Vagina (tissue), 2 donors: ENCODE measurements around the gene BTD. TPM values are rescaled to one million over a fixed set of nuclear protein-coding genes. Genes with fewer than 3 reads are reported as not detected.

Experiments used
- DNase-seq, 2 donors: peaks; one replicate each; pipeline ENCODE4 v3.0.0-alpha.2; 2017; ENCODE audit errors: extremely low spot score in 2 of 2
- H3K27ac ChIP-seq: fragments of 200-600 bp; sonication (generic); one replicate; pipeline ENCODE4 v1.5.1; 2019
- H3K27me3 ChIP-seq: fragments of 200-600 bp; sonication (generic); one replicate; pipeline ENCODE4 v1.5.1; 2019
- H3K36me3 ChIP-seq, 2 donors: fragments of 200-600 bp; sonication (generic); one replicate each; pipeline ENCODE4 v1.5.1; 2017 to 2019
- H3K4me1 ChIP-seq: fragments of 200-600 bp; sonication (generic); one replicate; pipeline ENCODE4 v1.5.1; 2019
- H3K4me3 ChIP-seq, 2 donors: fragments of 200-600 bp; sonication (generic); 1 replicate in 1 of 2; 2 replicates in 1 of 2; pipeline ENCODE4 v1.5.1; 2016 to 2019
- H3K9me3 ChIP-seq: fragments of 200-600 bp; sonication (generic); one replicate; pipeline ENCODE4 v1.5.1; 2019
- POLR2A ChIP-seq, 2 donors: fragments of 450-650 bp; IDR thresholded peaks; one replicate each; pipeline ENCODE4 v1.6.1; 2017; ENCODE audit warnings: antibody characterized with exemption in 2 of 2, mild to moderate bottlenecking in 2 of 2, moderate library complexity in 2 of 2
- POLR2AphosphoS5 ChIP-seq, 2 donors: sonication (generic); formaldehyde crosslinking; IDR thresholded peaks; one replicate each; pipeline ENCODE4 v1.9.0; 2017; ENCODE audit warnings: antibody characterized with exemption in 2 of 2, mild to moderate bottlenecking in 2 of 2, low read depth in 1 of 2; ENCODE audit not compliant: insufficient read depth in 1 of 2
- intact Hi-C: fragments of 100-400 bp; cut with DNase I; formaldehyde crosslinking; loops from one replicate; pipeline ENCODE4 v1.15.1; 2023
- total RNA-seq: library from RNA; depleted of rRNA; stranded (reverse); fragments of >200 nt; gene quantifications from one replicate; pipeline ENCODE4 v1.2.3, GENCODE V29; 2016
- TF ChIP-seq, protein P1 (sequence below), 3 experiments: fragments of 450-650 bp in 2 of 3; fragments of 200-600 bp in 1 of 3; sonication (generic) in 1 of 3; IDR thresholded peaks; one replicate each; pipeline ENCODE4 v1.5.1; 2017 to 2019; ENCODE audit warnings: antibody characterized with exemption in 3 of 3, mild to moderate bottlenecking in 2 of 3, moderate library complexity in 2 of 3

BTD gene
- total RNA-seq, 1 donor from 2014 or later = 10.6 TPM

DNA sequence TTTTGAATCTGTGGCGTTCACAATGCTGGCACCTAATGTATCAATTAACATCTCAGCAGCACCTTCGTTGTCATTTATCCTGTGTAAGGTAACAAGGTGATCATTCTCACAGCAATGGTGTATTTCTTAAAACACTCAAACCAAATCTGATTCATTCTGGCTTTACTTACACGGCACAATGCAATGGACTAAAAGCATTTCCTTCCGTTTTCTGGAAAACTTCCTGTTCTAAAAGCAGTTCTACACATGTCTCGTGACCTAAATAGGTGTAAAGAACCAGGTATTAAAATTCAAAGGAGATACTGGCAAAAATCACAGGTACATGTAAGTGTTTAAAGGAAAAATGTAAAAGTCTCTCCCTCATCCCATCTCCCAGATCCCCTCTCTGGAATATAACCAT, 77.8 kb downstream of the BTD start:
- no peaks in the 10 kb centered on the region for H3K9me3 ChIP-seq
- no peak overlapping the region for H3K4me3 ChIP-seq
- no peak for DNase-seq
- no peak overlapping the region for H3K27ac ChIP-seq
- H3K36me3 ChIP-seq = peaks cover 0 to 48% of the 10 kb centered on the region in 2 donors
- TF ChIP-seq POLR2AphosphoS5 (IDR thresholded peaks at IDR 0.05; ENCODE audit: insufficient read depth in 1 of 2, low read depth in 1 of 2) = no peak
- intact Hi-C loops = no loop called here
- no peaks in the 10 kb centered on the region for H3K27me3 ChIP-seq
- H3K4me1 ChIP-seq = peaks cover 26% of the 10 kb centered on the region

DNA sequence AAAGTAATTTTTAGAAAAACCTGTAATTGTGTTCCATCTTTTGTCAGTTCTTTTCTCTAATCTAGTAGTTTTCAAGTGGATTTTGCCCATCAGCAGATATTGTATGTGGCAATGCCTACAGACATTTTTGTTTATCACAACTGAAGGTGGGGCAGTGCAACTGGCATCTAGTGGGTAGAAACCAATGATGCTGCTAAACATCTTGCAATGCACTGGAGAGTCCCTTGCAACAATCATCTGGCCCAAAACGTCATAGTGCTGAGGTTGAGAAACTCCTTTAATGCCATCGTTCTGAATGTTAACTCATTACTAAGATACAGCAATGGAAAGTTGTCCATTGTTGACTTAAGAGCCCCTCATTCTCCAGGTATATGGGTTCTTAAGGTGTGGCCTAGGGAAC, 80.1 kb downstream of the BTD start:
- Histone ChIP-seq H3K4me3 (no peak overlapping the region), H3K27ac (peak overlapping the region; percentile 57), H3K36me3 (peaks cover 0 to 46% of the 10 kb centered on the region in 2 donors), H3K27me3 (no peaks in the 10 kb centered on the region), H3K9me3 (no peaks in the 10 kb centered on the region), H3K4me1 (peaks cover 27% of the 10 kb centered on the region)
- no peak for DNase-seq
- intact Hi-C loops = no loop called here
- TF ChIP-seq, protein P1, sequence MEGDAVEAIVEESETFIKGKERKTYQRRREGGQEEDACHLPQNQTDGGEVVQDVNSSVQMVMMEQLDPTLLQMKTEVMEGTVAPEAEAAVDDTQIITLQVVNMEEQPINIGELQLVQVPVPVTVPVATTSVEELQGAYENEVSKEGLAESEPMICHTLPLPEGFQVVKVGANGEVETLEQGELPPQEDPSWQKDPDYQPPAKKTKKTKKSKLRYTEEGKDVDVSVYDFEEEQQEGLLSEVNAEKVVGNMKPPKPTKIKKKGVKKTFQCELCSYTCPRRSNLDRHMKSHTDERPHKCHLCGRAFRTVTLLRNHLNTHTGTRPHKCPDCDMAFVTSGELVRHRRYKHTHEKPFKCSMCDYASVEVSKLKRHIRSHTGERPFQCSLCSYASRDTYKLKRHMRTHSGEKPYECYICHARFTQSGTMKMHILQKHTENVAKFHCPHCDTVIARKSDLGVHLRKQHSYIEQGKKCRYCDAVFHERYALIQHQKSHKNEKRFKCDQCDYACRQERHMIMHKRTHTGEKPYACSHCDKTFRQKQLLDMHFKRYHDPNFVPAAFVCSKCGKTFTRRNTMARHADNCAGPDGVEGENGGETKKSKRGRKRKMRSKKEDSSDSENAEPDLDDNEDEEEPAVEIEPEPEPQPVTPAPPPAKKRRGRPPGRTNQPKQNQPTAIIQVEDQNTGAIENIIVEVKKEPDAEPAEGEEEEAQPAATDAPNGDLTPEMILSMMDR (IDR thresholded peaks at IDR 0.05) = no peak
- TF ChIP-seq POLR2AphosphoS5 (IDR thresholded peaks at IDR 0.05; ENCODE audit: insufficient read depth in 1 of 2, low read depth in 1 of 2) (no peak), POLR2A (IDR thresholded peaks at IDR 0.05) (no peak)

DNA sequence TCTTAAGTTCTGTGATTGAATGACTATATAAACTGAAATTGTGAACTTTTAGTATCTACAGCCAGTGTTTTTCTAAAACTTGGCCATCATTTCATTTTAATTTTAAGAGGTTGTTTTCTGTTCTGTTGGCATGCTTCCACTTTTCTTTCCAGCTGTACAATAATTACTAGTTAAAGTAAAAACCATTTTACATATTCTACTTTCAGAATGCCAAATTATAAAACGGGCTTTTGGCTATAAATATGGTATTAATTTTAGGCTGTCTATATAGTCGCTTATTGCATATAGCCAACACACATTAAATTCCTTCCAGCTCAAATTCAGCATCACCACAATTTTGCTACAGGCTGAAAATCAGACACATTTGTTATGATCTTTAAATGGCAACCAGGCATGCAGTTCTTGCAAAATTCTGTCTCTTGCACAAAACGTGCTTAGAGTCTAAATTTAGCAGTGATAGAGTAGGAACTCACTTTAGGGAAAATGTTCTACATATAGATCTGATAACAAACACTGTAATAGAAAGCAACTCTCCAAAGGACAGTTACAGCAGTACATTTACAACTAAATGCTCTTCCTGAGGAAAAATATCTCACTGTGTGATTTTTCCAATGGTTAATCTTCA, 81.1 kb downstream of the BTD start:
- Histone ChIP-seq H3K9me3 (no peaks in the 10 kb centered on the region), H3K4me1 (peaks cover 27% of the 10 kb centered on the region), H3K27me3 (no peaks in the 10 kb centered on the region), H3K4me3 (no peak overlapping the region), H3K27ac (peak overlapping the region; percentile 57), H3K36me3 (peaks cover 0 to 42% of the 10 kb centered on the region in 2 donors)
- DNase-seq = no peak
- peak in 1 of 2 donors; percentile 17 for TF ChIP-seq POLR2AphosphoS5 (IDR thresholded peaks at IDR 0.05; ENCODE audit: insufficient read depth in 1 of 2, low read depth in 1 of 2)
- no peak for TF ChIP-seq POLR2A (IDR thresholded peaks at IDR 0.05)
- intact Hi-C loops = no loop called here

DNA sequence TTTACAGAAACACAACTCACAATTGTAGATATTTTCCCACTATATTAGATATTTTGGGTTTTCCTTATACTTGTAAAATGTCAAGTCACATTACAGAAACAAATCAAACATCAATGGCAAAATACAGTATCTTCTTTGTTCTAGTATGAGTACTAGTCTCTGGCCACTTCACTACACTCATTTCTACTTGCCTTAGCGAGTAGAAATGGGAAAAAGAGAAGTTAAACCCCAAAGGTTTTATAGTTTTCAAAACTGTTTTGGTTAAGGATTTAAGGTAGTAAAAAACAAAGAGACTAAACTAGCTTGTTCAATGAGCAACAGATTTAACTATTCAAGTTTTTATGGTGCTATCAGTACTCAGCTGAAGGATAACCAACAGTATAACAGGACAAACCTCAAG, 81.7 kb downstream of the BTD start:
- no peak for TF ChIP-seq POLR2AphosphoS5 (IDR thresholded peaks at IDR 0.05; ENCODE audit: insufficient read depth in 1 of 2, low read depth in 1 of 2)
- TF ChIP-seq, protein P1 (IDR thresholded peaks at IDR 0.05) = no peak
- no peak for TF ChIP-seq POLR2A (IDR thresholded peaks at IDR 0.05)
- peaks cover 0 to 42% of the 10 kb centered on the region in 2 donors for H3K36me3 ChIP-seq
- H3K27me3 ChIP-seq = no peaks in the 10 kb centered on the region
- H3K9me3 ChIP-seq = no peaks in the 10 kb centered on the region
- intact Hi-C loops = no loop called here
- H3K4me3 ChIP-seq = no peak overlapping the region
- peaks cover 27% of the 10 kb centered on the region for H3K4me1 ChIP-seq
- no peak for DNase-seq
- H3K27ac ChIP-seq = peak overlapping the region; percentile 57

DNA sequence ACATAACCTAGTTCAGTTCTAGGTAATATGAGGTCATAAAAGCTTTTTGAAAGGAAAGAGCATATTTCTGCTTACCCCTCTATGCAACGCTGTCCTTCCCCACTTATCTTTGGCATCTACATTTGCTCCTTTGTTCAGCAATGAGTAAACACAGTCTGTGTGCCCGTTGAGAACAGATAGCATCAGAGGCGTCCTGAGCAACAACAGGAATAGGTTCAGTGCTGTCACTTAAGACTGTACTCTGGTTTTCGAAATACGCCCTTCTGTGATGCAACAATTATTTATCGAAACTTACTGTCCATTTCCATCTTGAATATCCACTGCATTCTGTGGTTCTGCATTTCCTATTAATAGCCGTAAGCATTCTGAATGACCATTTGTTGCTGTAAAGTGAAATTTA, 84.4 kb downstream of the BTD start:
- peaks cover 27% of the 10 kb centered on the region for H3K4me1 ChIP-seq
- intact Hi-C loops = no loop called here
- no peaks in the 10 kb centered on the region for H3K9me3 ChIP-seq
- H3K27ac ChIP-seq = no peak overlapping the region
- DNase-seq = no peak
- TF ChIP-seq POLR2A (IDR thresholded peaks at IDR 0.05) = no peak
- TF ChIP-seq, protein P1 (IDR thresholded peaks at IDR 0.05) = no peak
- no peak for TF ChIP-seq POLR2AphosphoS5 (IDR thresholded peaks at IDR 0.05; ENCODE audit: insufficient read depth in 1 of 2, low read depth in 1 of 2)
- H3K4me3 ChIP-seq = no peak overlapping the region
- no peaks in the 10 kb centered on the region for H3K27me3 ChIP-seq
- peaks cover 0 to 47% of the 10 kb centered on the region in 2 donors for H3K36me3 ChIP-seq

DNA sequence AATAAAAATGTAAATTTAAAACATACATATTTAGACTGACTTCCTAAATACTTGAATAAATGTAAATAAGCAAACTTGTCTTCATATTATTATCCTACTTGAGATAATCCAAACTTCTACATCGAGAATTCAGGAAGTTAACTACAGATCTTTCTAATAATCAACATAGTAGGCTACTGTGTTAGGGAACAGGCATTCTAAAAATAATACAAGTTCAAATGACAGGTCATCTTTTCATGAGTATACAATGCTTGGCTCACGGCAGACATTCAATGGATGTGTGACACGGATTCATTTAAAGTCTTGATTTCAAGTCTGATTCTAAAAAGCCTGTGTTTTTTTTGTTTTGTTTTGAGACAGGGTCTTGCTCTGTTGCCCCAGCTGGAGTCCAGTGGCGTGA, 88.7 kb downstream of the BTD start:
- no peaks in the 10 kb centered on the region for H3K4me1 ChIP-seq
- H3K27ac ChIP-seq = no peak overlapping the region
- no peaks in the 10 kb centered on the region for H3K9me3 ChIP-seq
- peaks cover 0 to 44% of the 10 kb centered on the region in 2 donors for H3K36me3 ChIP-seq
- no peaks in the 10 kb centered on the region for H3K27me3 ChIP-seq
- TF ChIP-seq, protein P1 (IDR thresholded peaks at IDR 0.05) = no peak
- TF ChIP-seq POLR2A (IDR thresholded peaks at IDR 0.05) = no peak
- intact Hi-C loops = no loop called here
- no peak overlapping the region for H3K4me3 ChIP-seq
- no peak for DNase-seq
